ENCODE measurements around the gene GBGT1. TPM values are rescaled to one million over a fixed set of nuclear protein-coding genes. Genes with fewer than 3 reads are reported as not detected.

The GBGT1 gene
- total and polyA plus RNA-seq, 9 of the 15 experiments (the other 6 are each of a cell fraction or from before 2014, with no cell fraction given), result 0.55 to 25.8 (median 13.7) TPM

- in situ Hi-C loops (cut with MboI), result no loop called here
- intact Hi-C loops (cut with micrococcal nuclease), result no loop called here
- FAIRE-seq, result no peak
- Histone ChIP-seq H3K9me1 (ENCODE audit: control insufficient read depth, insufficient read depth, low read length) (no peaks in the 10 kb centered on the region), H3K27me3 (ENCODE audit: control insufficient read depth in 2 of 2, insufficient read depth in 2 of 2, low read length in 2 of 2) (no peaks in the 10 kb centered on the region), H3K27ac (ENCODE audit: extremely low read depth, low read depth, low read length) (no peak overlapping the region; the same call in 2 of the 3 replicates), H3K79me2 (ENCODE audit: control insufficient read depth, insufficient read depth, low read length) (peaks cover 19% of the 10 kb centered on the region), H2AFZ (ENCODE audit: low read depth, low read length) (peak overlapping the region; percentile 92), H3K9ac (ENCODE audit: insufficient read depth in 1 of 2, low read depth in 2 of 2, low read length in 2 of 2) (peak overlapping the region; percentile 74 to 94), H3K9me3 (replicated peaks; ENCODE audit: control insufficient read depth, insufficient read depth, low read depth, low read length) (no peaks in the 10 kb centered on the region), H3K36me3 (ENCODE audit: control insufficient read depth, insufficient read depth, low read length) (peaks cover 22% of the 10 kb centered on the region), H3K4me3 (peak overlapping the region; percentile 76), H4K20me1 (replicated peaks; ENCODE audit: control insufficient read depth, insufficient read depth, low read length) (no peaks in the 10 kb centered on the region), H3K4me2 (ENCODE audit: insufficient read depth, low read length) (peak overlapping the region; percentile 81), H3K4me1 (replicated peaks in 1 of 2; ENCODE audit: control insufficient read depth in 2 of 2, insufficient read depth in 2 of 2, low read length in 2 of 2) (peaks cover 33 to 60% of the 10 kb centered on the region in 2 experiments; a peak in 4 of 5 replicates)
- peak in 1 of 4 experiments; percentile 48 for DNase-seq (ENCODE audit: extremely low read depth in 1 of 4, low spot score in 3 of 4)
- ChIA-PET CTCF (ENCODE audit: low intra/inter-chr PET ratio) (no interaction called here), POLR2A (interaction anchor here (0.5 to 1.4 kb wide), 3 partner anchors 8 to 73 kb away, joined by 3 to 4 read pairs (median 4); no protein-coding TSS in a partner anchor)
- BruUV-seq (replicated peaks), result no TSS peak
- ATAC-seq, result peak; percentile 3; the same call in 2 of the 3 replicates
- WGBS (ENCODE audit: insufficient coverage, low coverage, missing lambda C conversion rate), result 45% methylated on average over 38 of the region's 54 CpGs
- TF ChIP-seq ZNF583 (CRISPR knock-in tag; IDR thresholded peaks at IDR 0.05) (no peak), RBM22 (IDR thresholded peaks at IDR 0.05; ENCODE audit: low read depth, low read length, poor library complexity, severe bottlenecking) (no peak), NR0B1 (IDR thresholded peaks at IDR 0.05; ENCODE audit: partially characterized antibody) (no peak), MGA (IDR thresholded peaks at IDR 0.05) (peak; percentile 66), ZNF134 (CRISPR knock-in tag; conservative IDR thresholded peaks at IDR 0.05) (no peak), HNRNPUL1 (IDR thresholded peaks at IDR 0.05; ENCODE audit: low read length) (no peak), FOSL1 (tag; conservative IDR thresholded peaks at IDR 0.05) (no peak), L3MBTL2 (IDR thresholded peaks at IDR 0.05) (no peak), ZNF124 (CRISPR knock-in tag; IDR thresholded peaks at IDR 0.05) (0 out of 2 replicates have a peak, but pooled peaks have one; percentile 51), MED1 (CRISPR knock-in tag; IDR thresholded peaks at IDR 0.05; ENCODE audit: borderline replicate concordance) (no peak)
Measured at GRCh38 chr9:133162861-133163503, 732 bp downstream of the GBGT1 start.

Measured in K562 (cell line).